Esophagus muscularis mucosa (tissue), 4 donors: Measurements from ENCODE around the gene MAML1. TPM values are rescaled to one million over a fixed set of nuclear protein-coding genes. Genes with fewer than 3 reads are reported as not detected.

Experiments used
- DNase-seq: peaks from one replicate; pipeline ENCODE4 v3.0.0-alpha.2; 2017; ENCODE audit errors: extremely low spot score
- H3K27ac ChIP-seq, 4 donors: fragments of 200-600 bp; sonication (generic); replicated peaks in 1 of 4; 1 replicate in 3 of 4; 2 replicates in 1 of 4; pipeline ENCODE4 v1.5.1; 2016 to 2019; ENCODE audit warnings: mild to moderate bottlenecking in 1 of 4
- H3K27me3 ChIP-seq, 4 donors: fragments of 200-600 bp; sonication (generic); one replicate each; pipeline versions ENCODE4 v1.5.1 to v1.6.0; 2016 to 2019
- H3K36me3 ChIP-seq, 4 donors: fragments of 200-600 bp; sonication (generic); one replicate each; pipeline ENCODE4 v1.5.1; 2016 to 2019
- H3K4me1 ChIP-seq, 4 donors: fragments of 200-600 bp; sonication (generic); one replicate each; pipeline ENCODE4 v1.5.1; 2016 to 2019
- H3K4me3 ChIP-seq, 4 donors: fragments of 200-600 bp; sonication (generic); 1 replicate in 2 of 4; 2 replicates in 2 of 4; pipeline ENCODE4 v1.5.1; 2016 to 2019; ENCODE audit warnings: mild to moderate bottlenecking in 4 of 4, moderate library complexity in 1 of 4
- H3K9me3 ChIP-seq, 4 donors: fragments of 200-600 bp; sonication (generic); 1 replicate in 3 of 4; 2 replicates in 1 of 4; pipeline ENCODE4 v1.5.1; 2016 to 2019
- EP300 ChIP-seq: sonication (generic); formaldehyde crosslinking; IDR thresholded peaks from one replicate; pipeline ENCODE4 v1.6.1; 2017; ENCODE audit warnings: antibody characterized with exemption
- POLR2A ChIP-seq: fragments of 450-650 bp; IDR thresholded peaks from one replicate; pipeline ENCODE4 v1.6.1; 2017; ENCODE audit warnings: antibody characterized with exemption, moderate library complexity, mild to moderate bottlenecking, low read depth
- POLR2AphosphoS5 ChIP-seq, 2 donors: sonication (generic); formaldehyde crosslinking; IDR thresholded peaks; one replicate each; pipeline ENCODE4 v1.6.1; 2017; ENCODE audit warnings: antibody characterized with exemption in 2 of 2
- WGBS: methylation state at CpG from one replicate; pipeline ENCODE4 v1.1.5; 2018; 5-methylcytosine and 5-hydroxymethylcytosine counted together
- intact Hi-C: fragments of 100-400 bp; cut with DNase I; formaldehyde crosslinking; loops from one replicate; pipeline ENCODE4 v1.15.1; 2023
- total RNA-seq, 4 donors: library from RNA; depleted of rRNA; stranded (reverse); fragments of >200 nt; gene quantifications; one replicate each; pipeline versions ENCODE4 v1.1.0 to v1.2.1, GENCODE V29; 2016
- TF ChIP-seq, protein P1 (sequence below), 3 experiments: fragments of 200-600 bp in 2 of 3; fragments of 450-650 bp in 1 of 3; sonication (generic) in 2 of 3; IDR thresholded peaks; one replicate each; pipeline ENCODE4 v1.5.1; 2017 to 2019; ENCODE audit warnings: antibody characterized with exemption in 3 of 3, mild to moderate bottlenecking in 2 of 3, moderate library complexity in 1 of 3

The MAML1 gene
- total RNA-seq, 4 donors from 2014 or later: 21.4 to 60.9 (median 36.4) TPM

GRCh38 chr5:179812997-179813607 lies 80.5 kb downstream of the MAML1 start:
- Histone ChIP-seq H3K36me3 (peaks cover 0 to 15% (median 11%) of the 10 kb centered on the region in 4 donors), H3K27ac (no peak overlapping the region), H3K4me1 (peaks cover 10 to 21% (median 20%) of the 10 kb centered on the region in 4 donors), H3K27me3 (no peaks in the 10 kb centered on the region), H3K4me3 (no peak overlapping the region), H3K9me3 (no peaks in the 10 kb centered on the region)
- intact Hi-C loops: no loop called here
- 96% methylated on average over 5 of the region's 5 CpGs for WGBS
- DNase-seq: no peak
- TF ChIP-seq, protein P1, sequence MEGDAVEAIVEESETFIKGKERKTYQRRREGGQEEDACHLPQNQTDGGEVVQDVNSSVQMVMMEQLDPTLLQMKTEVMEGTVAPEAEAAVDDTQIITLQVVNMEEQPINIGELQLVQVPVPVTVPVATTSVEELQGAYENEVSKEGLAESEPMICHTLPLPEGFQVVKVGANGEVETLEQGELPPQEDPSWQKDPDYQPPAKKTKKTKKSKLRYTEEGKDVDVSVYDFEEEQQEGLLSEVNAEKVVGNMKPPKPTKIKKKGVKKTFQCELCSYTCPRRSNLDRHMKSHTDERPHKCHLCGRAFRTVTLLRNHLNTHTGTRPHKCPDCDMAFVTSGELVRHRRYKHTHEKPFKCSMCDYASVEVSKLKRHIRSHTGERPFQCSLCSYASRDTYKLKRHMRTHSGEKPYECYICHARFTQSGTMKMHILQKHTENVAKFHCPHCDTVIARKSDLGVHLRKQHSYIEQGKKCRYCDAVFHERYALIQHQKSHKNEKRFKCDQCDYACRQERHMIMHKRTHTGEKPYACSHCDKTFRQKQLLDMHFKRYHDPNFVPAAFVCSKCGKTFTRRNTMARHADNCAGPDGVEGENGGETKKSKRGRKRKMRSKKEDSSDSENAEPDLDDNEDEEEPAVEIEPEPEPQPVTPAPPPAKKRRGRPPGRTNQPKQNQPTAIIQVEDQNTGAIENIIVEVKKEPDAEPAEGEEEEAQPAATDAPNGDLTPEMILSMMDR (IDR thresholded peaks at IDR 0.05): no peak
- TF ChIP-seq POLR2AphosphoS5 (IDR thresholded peaks at IDR 0.05): no peak
- TF ChIP-seq POLR2A: no peak
- no peak for TF ChIP-seq EP300

- no peaks in the 10 kb centered on the region for H3K9me3 ChIP-seq
- H3K27ac ChIP-seq: no peak overlapping the region
- no peak for DNase-seq
- WGBS: 81% methylated on average over 3 of the region's 3 CpGs
- H3K4me1 ChIP-seq: peaks cover 17 to 29% (median 28%) of the 10 kb centered on the region in 4 donors
- H3K4me3 ChIP-seq: no peak overlapping the region
- peaks cover 0 to 15% (median 11%) of the 10 kb centered on the region in 4 donors for H3K36me3 ChIP-seq
- intact Hi-C loops: no loop called here
- no peak for TF ChIP-seq EP300
- TF ChIP-seq POLR2AphosphoS5 (IDR thresholded peaks at IDR 0.05): no peak
- TF ChIP-seq, protein P1 (IDR thresholded peaks at IDR 0.05): no peak
- TF ChIP-seq POLR2A: no peak
- no peaks in the 10 kb centered on the region for H3K27me3 ChIP-seq
Observed at GRCh38 chr5:179814090-179814489, 81.5 kb downstream of the MAML1 start.

DNA sequence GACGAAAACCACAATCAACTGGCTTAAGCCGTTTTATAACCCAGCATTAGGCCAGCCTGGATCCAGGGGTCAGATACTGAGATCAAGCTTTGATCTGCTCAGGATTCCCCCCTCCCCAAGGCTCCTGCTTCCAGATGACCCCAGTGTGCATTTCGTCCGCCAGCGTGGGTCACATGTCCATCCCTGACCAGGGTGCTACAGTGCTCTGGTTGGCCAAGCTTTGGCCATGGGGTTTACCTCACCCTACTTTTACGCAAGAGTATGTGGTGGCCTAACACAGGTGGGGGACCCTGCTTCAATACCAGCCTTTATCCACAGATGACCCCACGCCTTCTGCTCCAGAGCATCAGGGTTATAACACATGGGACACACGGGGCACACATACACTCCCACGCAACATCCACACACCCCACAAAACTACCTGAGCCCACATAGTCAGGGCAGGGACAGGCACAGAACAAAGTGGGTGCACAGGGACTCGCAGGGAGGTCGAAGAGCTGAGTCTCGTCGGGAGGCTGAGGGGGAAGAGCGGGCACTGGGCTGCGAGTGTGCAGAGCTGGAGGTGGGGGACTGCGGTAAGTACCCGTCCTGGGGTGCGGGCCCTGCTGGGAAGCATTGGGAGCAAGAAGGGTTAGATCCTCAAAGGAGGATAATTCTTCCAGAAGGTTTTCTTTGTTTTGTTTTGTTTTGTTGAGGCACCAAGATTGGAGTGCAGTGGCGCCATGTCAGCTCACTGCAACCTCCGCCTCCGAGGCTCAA lies 83.0 kb downstream of the MAML1 start:
- 94% methylated on average over 21 of the region's 21 CpGs for WGBS
- H3K9me3 ChIP-seq: no peaks in the 10 kb centered on the region
- DNase-seq: no peak

GRCh38 chr5:179816401-179816795 lies 83.8 kb downstream of the MAML1 start:
- 54% methylated on average over 21 of the region's 23 CpGs for WGBS
- Histone ChIP-seq H3K27ac (peak overlapping the region; percentile 99 to 100 (median 100)), H3K36me3 (peaks cover 0 to 15% (median 11%) of the 10 kb centered on the region in 4 donors), H3K4me3 (peak overlapping the region; percentile 62 to 68 (median 66)), H3K9me3 (no peaks in the 10 kb centered on the region), H3K4me1 (peaks cover 30 to 45% (median 43%) of the 10 kb centered on the region in 4 donors), H3K27me3 (no peaks in the 10 kb centered on the region)
- intact Hi-C loops: no loop called here
- DNase-seq: no peak
- TF ChIP-seq POLR2A: no peak
- TF ChIP-seq, protein P1 (IDR thresholded peaks at IDR 0.05): no peak
- TF ChIP-seq POLR2AphosphoS5 (IDR thresholded peaks at IDR 0.05): no peak
- TF ChIP-seq EP300: no peak

More for the DNA sequence above, 83.0 kb downstream of the MAML1 start:
- Histone ChIP-seq H3K27me3 (no peaks in the 10 kb centered on the region), H3K4me3 (no peak overlapping the region), H3K36me3 (peaks cover 0 to 15% (median 11%) of the 10 kb centered on the region in 4 donors), H3K27ac (no peak overlapping the region), H3K4me1 (peaks cover 30 to 45% (median 43%) of the 10 kb centered on the region in 4 donors)
- TF ChIP-seq POLR2A (no peak), EP300 (no peak), POLR2AphosphoS5 (IDR thresholded peaks at IDR 0.05) (no peak)
- TF ChIP-seq, protein P1 (IDR thresholded peaks at IDR 0.05): no peak
- intact Hi-C loops: no loop called here
